Left lobe of liver (tissue), 2 donors: ENCODE measurements around the gene NEURL1B. TPM values are rescaled to one million over a fixed set of nuclear protein-coding genes. Genes with fewer than 3 reads are reported as not detected.

ENCODE experiments used
- ATAC-seq: fragments of 200-7000 bp; cut with Tn5 transposase; one replicate; pipeline ENCODE4 v1.9.1; 2020; ENCODE audit warnings: mild to moderate bottlenecking, moderate library complexity
- DNase-seq: peaks from one replicate; pipeline ENCODE4 v3.0.0-alpha.2; 2020; ENCODE audit warnings: low spot score
- total RNA-seq: library from RNA; stranded (reverse); gene quantifications from one replicate; pipeline ENCODE4 v1.2.1, GENCODE V29; 2021
- donor health status: DM: no; HTN: no; CAD: no; lungs with moderate emphysema.
- donor health status: DM: no; HTN: yes; CAD: no.

Gene NEURL1B
- total RNA-seq, 1 donor from 2014 or later: 9.5 TPM

GRCh38 chr5:172608773-172609172 is 32.3 kb upstream of the NEURL1B start:
- DNase-seq (no peak), ATAC-seq (no peak)

GRCh38 chr5:172610643-172611042 is 30.4 kb upstream of the NEURL1B start:
- ATAC-seq (no peak), DNase-seq (no peak)

- DNase-seq: no peak
Measured at GRCh38 chr5:172611913-172612312, 29.1 kb upstream of the NEURL1B start.

GRCh38 chr5:172612771-172613170 is 28.3 kb upstream of the NEURL1B start:
- ATAC-seq (no peak), DNase-seq (no peak)

More at GRCh38 chr5:172611913-172612312, 29.1 kb upstream of the NEURL1B start:
- ATAC-seq: no peak

GRCh38 chr5:172616136-172616535 is 24.9 kb upstream of the NEURL1B start:
- DNase-seq (no peak), ATAC-seq (no peak)

GRCh38 chr5:172616730-172617129 is 24.3 kb upstream of the NEURL1B start:
- peak; percentile 43 for ATAC-seq
- no peak for DNase-seq

- ATAC-seq: no peak
- no peak for DNase-seq
Measured at GRCh38 chr5:172617817-172618216, 23.2 kb upstream of the NEURL1B start.

GRCh38 chr5:172618574-172619365 is 22.3 kb upstream of the NEURL1B start:
- ATAC-seq (no peak), DNase-seq (no peak)

GRCh38 chr5:172620506-172620905 is 20.6 kb upstream of the NEURL1B start:
- no peak for ATAC-seq
- DNase-seq: no peak

- DNase-seq (no peak), ATAC-seq (peak; percentile 65)
Measured at GRCh38 chr5:172622091-172623046, 18.7 kb upstream of the NEURL1B start.

GRCh38 chr5:172623313-172623980 is 17.6 kb upstream of the NEURL1B start:
- DNase-seq: no peak
- ATAC-seq: no peak

GRCh38 chr5:172624083-172624995 is 16.7 kb upstream of the NEURL1B start:
- ATAC-seq: no peak
- no peak for DNase-seq

- ATAC-seq: no peak
Measured at GRCh38 chr5:172624996-172625964, 15.8 kb upstream of the NEURL1B start.

GRCh38 chr5:172626031-172626581 is 15.0 kb upstream of the NEURL1B start:
- no peak for DNase-seq
- no peak for ATAC-seq

More at GRCh38 chr5:172624996-172625964, 15.8 kb upstream of the NEURL1B start:
- DNase-seq: no peak

- ATAC-seq (no peak), DNase-seq (no peak)
Measured at GRCh38 chr5:172630082-172630481, 11.0 kb upstream of the NEURL1B start.

GRCh38 chr5:172630482-172630881 is 10.6 kb upstream of the NEURL1B start:
- DNase-seq (no peak), ATAC-seq (no peak)

- ATAC-seq (no peak), DNase-seq (no peak)
Measured at GRCh38 chr5:172630986-172631385, 10.1 kb upstream of the NEURL1B start.

GRCh38 chr5:172632346-172633092 is 8.5 kb upstream of the NEURL1B start:
- ATAC-seq (no peak), DNase-seq (no peak)
